HG03066 (cell line): ENCODE data around the gene COL1A1.

Experiments
- ATAC-seq: cut with Tn5 transposase; IDR thresholded peaks from one replicate; pipeline ENCODE4 v1.9.1; 2021; ENCODE audit warnings: low read depth; ENCODE audit not compliant: unreplicated experiment

COL1A1 gene

GRCh38 chr17:50213026-50214022 is 11.9 kb upstream of the COL1A1 start:
- ATAC-seq, result peak; percentile 96

GRCh38 chr17:50212121-50212843 is 10.9 kb upstream of the COL1A1 start:
- no peak for ATAC-seq

- ATAC-seq, result no peak
Measured at GRCh38 chr17:50211249-50212120, 10.1 kb upstream of the COL1A1 start.

- no peak for ATAC-seq
Measured at GRCh38 chr17:50210240-50211225, 9.1 kb upstream of the COL1A1 start.

GRCh38 chr17:50209472-50210239 is 8.2 kb upstream of the COL1A1 start:
- ATAC-seq, result no peak

- no peak for ATAC-seq
Measured at GRCh38 chr17:50209133-50209471, 7.7 kb upstream of the COL1A1 start.

- no peak for ATAC-seq
Measured at GRCh38 chr17:50208611-50209061, 7.2 kb upstream of the COL1A1 start.

GRCh38 chr17:50207792-50208567 is 6.5 kb upstream of the COL1A1 start:
- ATAC-seq, result no peak

- no peak for ATAC-seq
Measured at GRCh38 chr17:50207315-50207714, 5.9 kb upstream of the COL1A1 start.

- no peak for ATAC-seq
Measured at GRCh38 chr17:50206604-50207293, 5.3 kb upstream of the COL1A1 start.

GRCh38 chr17:50205963-50206505 is 4.6 kb upstream of the COL1A1 start:
- ATAC-seq, result no peak

GRCh38 chr17:50205111-50205962 is 3.9 kb upstream of the COL1A1 start:
- no peak for ATAC-seq

- ATAC-seq, result no peak
Measured at GRCh38 chr17:50204431-50204830, 3.0 kb upstream of the COL1A1 start.

GRCh38 chr17:50203604-50204345 is 2.3 kb upstream of the COL1A1 start:
- no peak for ATAC-seq

- no peak for ATAC-seq
Measured at GRCh38 chr17:50203086-50203485, 1.7 kb upstream of the COL1A1 start.
